GM10248 (cell line): Measurements from ENCODE around the gene ZC3HAV1L.
A peak's percentile ranks its signal among the peaks of the same experiment; 100 is the strongest.

Source experiments
- CTCF ChIA-PET: fragments of 300-600 bp; sonication (Branson Sonifier 250); formaldehyde crosslinking; extraction: SDS; loops from one replicate; lab custom pipeline; 2021; ENCODE audit warnings: antibody characterized with exemption; lab: Yijun Ruan, JAX
- POLR2A ChIA-PET: fragments of 350-650 bp; sonication (Branson Sonifier 250); formaldehyde crosslinking; extraction: SDS; loops from one replicate; lab custom pipeline; 2020; ENCODE audit warnings: antibody characterized with exemption; lab: Yijun Ruan, JAX
- DNase-seq: peaks from one replicate; pipeline ENCODE4 v3.0.0; 2012; ENCODE audit errors: extremely low spot score
- CTCF ChIP-seq: IDR thresholded peaks from 2 replicates; pipeline ENCODE4 v1.5.1; 2012; ENCODE audit warnings: mild to moderate bottlenecking, low read depth; ENCODE audit errors: extremely low read depth, missing control alignments, control extremely low read depth

Gene ZC3HAV1L

GRCh38 chr7:139038691-139039090 is 2.8 kb upstream of the ZC3HAV1L start:
- ChIA-PET CTCF (interaction anchor here (0.7 to 1.2 kb wide), 2 partner anchors 35 to 36 kb away, joined by 3 read pairs; no protein-coding TSS in a partner anchor), POLR2A (no interaction called here)
- DNase-seq, result no peak
- TF ChIP-seq CTCF, result no peak

- ChIA-PET POLR2A (interaction anchor here (0.7 kb wide), 1 partner anchor 57 kb away, joined by 3 read pairs; no protein-coding TSS in a partner anchor), CTCF (interaction anchor here (1.0 to 4.0 kb wide), 6 partner anchors 8 to 150 kb away, joined by 3 to 19 read pairs (median 4); no protein-coding TSS in a partner anchor)
- no peak for DNase-seq
- no peak for TF ChIP-seq CTCF
Measured at GRCh38 chr7:139036901-139037300, 1.1 kb upstream of the ZC3HAV1L start.

- DNase-seq, result peak; percentile 64
- ChIA-PET CTCF (interaction anchor here (1.3 to 4.0 kb wide), 7 partner anchors 8 to 53 kb away, joined by 3 to 19 read pairs (median 5); no protein-coding TSS in a partner anchor), POLR2A (no interaction called here)
- no peak for TF ChIP-seq CTCF
Measured at GRCh38 chr7:139034855-139035585, 822 bp downstream of the ZC3HAV1L start.

- no peak for TF ChIP-seq CTCF
- no peak for DNase-seq
- POLR2A ChIA-PET, result no interaction called here
- CTCF ChIA-PET, result interaction anchor here (1.3 to 6.2 kb wide), 8 partner anchors 9 to 52 kb away, joined by 3 to 25 read pairs (median 7); no protein-coding TSS in a partner anchor
Measured at GRCh38 chr7:139034336-139034735, 1.5 kb downstream of the ZC3HAV1L start.

- ChIA-PET POLR2A (no interaction called here), CTCF (interaction anchor here (1.4 to 6.2 kb wide), 5 partner anchors 10 to 51 kb away, joined by 3 to 25 read pairs (median 5); no protein-coding TSS in a partner anchor)
- no peak for TF ChIP-seq CTCF
- DNase-seq, result no peak
Measured at GRCh38 chr7:139033346-139034114, 2.3 kb downstream of the ZC3HAV1L start.

GRCh38 chr7:139032473-139032872 is 3.4 kb downstream of the ZC3HAV1L start:
- no peak for TF ChIP-seq CTCF
- no peak for DNase-seq
- POLR2A ChIA-PET, result no interaction called here
- CTCF ChIA-PET, result interaction anchor here (1.0 to 6.2 kb wide), 5 partner anchors 10 to 65 kb away, joined by 4 to 25 read pairs (median 9); no protein-coding TSS in a partner anchor
